OCI-LY3 (cell line): Measurements from ENCODE around the gene ARMC8.

Experiments used
- CTCF ChIP-seq: fragments of 200-600, 300-600 bp; sonication (generic); IDR thresholded peaks from 2 replicates; pipeline ENCODE4 v1.5.1; 2014; ENCODE audit warnings: antibody characterized with exemption, low read length, low read depth
- EZH2phosphoT487 ChIP-seq: fragments of 200-600 bp; shearing (Covaris generic); IDR thresholded peaks from 2 replicates; pipeline ENCODE4 v1.6.1; 2018; ENCODE audit warnings: antibody characterized with exemption, mixed run types, low read depth

- no peak for TF ChIP-seq CTCF
- TF ChIP-seq EZH2phosphoT487: no peak
These were observed 33.1 kb downstream of the ARMC8 start for GRCh38 chr3:138220242-138220641.
